DND-41 (cell line): ENCODE results near the gene WDTC1.

ENCODE experiments used
- EZH2 ChIP-seq: IDR thresholded peaks from 3 replicates; pipeline ENCODE4 v1.6.1; 2012; ENCODE audit warnings: borderline replicate concordance, low read depth, mild to moderate bottlenecking, moderate library complexity, low read length, inconsistent platforms; ENCODE audit not compliant: severe bottlenecking
- TF ChIP-seq, protein P1 (sequence below): IDR thresholded peaks from 2 replicates; pipeline ENCODE4 v1.5.1; 2012; ENCODE audit warnings: borderline replicate concordance, low read length, moderate library complexity, mild to moderate bottlenecking; ENCODE audit not compliant: poor library complexity, severe bottlenecking; ENCODE audit errors: extremely low read depth

DNA sequence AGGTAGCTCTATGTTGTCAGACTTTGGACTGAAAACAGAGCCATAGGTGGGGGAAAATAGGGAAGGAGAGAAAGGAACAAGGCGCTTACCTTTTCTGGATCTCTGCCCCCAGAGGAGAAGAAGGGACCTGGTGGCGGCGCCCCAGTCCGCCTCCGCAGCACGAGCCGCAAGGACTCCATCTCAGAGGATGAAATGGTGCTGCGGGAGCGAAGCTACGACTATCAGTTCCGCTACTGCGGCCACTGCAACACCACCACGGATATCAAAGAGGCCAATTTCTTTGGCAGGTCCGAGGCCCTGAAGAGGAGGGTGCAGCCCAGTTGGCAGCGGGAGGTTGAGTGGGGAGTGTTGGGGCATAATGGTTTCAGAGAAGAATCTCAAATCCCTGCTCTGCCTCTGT lies 69.1 kb downstream of the WDTC1 start:
- TF ChIP-seq, protein P1, sequence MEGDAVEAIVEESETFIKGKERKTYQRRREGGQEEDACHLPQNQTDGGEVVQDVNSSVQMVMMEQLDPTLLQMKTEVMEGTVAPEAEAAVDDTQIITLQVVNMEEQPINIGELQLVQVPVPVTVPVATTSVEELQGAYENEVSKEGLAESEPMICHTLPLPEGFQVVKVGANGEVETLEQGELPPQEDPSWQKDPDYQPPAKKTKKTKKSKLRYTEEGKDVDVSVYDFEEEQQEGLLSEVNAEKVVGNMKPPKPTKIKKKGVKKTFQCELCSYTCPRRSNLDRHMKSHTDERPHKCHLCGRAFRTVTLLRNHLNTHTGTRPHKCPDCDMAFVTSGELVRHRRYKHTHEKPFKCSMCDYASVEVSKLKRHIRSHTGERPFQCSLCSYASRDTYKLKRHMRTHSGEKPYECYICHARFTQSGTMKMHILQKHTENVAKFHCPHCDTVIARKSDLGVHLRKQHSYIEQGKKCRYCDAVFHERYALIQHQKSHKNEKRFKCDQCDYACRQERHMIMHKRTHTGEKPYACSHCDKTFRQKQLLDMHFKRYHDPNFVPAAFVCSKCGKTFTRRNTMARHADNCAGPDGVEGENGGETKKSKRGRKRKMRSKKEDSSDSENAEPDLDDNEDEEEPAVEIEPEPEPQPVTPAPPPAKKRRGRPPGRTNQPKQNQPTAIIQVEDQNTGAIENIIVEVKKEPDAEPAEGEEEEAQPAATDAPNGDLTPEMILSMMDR = no peak
- no peak for TF ChIP-seq EZH2
